ENCODE measurements around the gene AFF3.

The AFF3 gene

DNA sequence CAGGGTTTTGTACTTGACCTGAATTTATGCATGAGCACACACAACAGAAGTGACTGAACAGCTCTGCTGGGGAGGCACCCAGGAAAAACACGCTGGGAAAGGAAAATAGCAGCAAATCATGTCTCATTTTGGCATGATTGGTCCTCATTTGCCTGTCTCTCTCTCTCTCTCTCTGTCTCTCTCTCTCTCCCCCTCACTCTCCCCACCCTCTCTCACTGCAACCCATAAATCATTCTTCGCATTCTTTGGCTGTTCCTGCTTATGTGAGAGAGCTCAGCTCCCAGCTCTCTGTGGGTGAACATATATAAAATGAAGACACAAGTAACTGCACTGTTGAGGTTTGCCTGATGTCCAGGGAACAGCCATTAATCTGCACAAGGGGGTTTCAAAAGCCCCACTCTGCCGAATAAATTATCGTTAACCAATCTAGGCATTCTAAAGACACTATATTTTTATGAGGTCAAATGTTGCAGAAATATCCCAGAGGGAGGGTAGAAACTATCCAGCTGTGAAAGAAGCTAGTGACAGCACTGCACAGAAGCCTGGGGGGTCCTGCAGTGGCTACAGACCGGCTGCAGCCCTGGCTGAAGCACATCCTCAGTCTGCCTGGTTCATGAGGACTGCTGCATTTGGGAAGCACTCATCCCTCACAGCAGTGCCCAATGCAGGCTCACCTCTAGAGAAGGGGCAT is 260.3 kb downstream of the AFF3 start:
- no peaks in the 10 kb centered on the region for H3K9me3 ChIP-seq (ENCODE audit: severe bottlenecking)
- peak overlapping the region; percentile 48 for H3K27ac ChIP-seq (ENCODE audit: poor library complexity, severe bottlenecking)
- H3K4me1 ChIP-seq (ENCODE audit: insufficient read depth, poor library complexity, severe bottlenecking): peaks cover 39% of the 10 kb centered on the region
- DNase-seq (ENCODE audit: low spot score): no peak
- peak; percentile 75 for ATAC-seq (ENCODE audit: low read depth)
- H3K36me3 ChIP-seq (ENCODE audit: low read depth): no peaks in the 10 kb centered on the region
- TF ChIP-seq, protein P1, sequence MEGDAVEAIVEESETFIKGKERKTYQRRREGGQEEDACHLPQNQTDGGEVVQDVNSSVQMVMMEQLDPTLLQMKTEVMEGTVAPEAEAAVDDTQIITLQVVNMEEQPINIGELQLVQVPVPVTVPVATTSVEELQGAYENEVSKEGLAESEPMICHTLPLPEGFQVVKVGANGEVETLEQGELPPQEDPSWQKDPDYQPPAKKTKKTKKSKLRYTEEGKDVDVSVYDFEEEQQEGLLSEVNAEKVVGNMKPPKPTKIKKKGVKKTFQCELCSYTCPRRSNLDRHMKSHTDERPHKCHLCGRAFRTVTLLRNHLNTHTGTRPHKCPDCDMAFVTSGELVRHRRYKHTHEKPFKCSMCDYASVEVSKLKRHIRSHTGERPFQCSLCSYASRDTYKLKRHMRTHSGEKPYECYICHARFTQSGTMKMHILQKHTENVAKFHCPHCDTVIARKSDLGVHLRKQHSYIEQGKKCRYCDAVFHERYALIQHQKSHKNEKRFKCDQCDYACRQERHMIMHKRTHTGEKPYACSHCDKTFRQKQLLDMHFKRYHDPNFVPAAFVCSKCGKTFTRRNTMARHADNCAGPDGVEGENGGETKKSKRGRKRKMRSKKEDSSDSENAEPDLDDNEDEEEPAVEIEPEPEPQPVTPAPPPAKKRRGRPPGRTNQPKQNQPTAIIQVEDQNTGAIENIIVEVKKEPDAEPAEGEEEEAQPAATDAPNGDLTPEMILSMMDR (IDR thresholded peaks at IDR 0.05; ENCODE audit: poor library complexity, severe bottlenecking): no peak
- no peak overlapping the region for H3K4me3 ChIP-seq (ENCODE audit: severe bottlenecking)
- H3K27me3 ChIP-seq (ENCODE audit: insufficient read depth, poor library complexity, severe bottlenecking): no peaks in the 10 kb centered on the region

DNA sequence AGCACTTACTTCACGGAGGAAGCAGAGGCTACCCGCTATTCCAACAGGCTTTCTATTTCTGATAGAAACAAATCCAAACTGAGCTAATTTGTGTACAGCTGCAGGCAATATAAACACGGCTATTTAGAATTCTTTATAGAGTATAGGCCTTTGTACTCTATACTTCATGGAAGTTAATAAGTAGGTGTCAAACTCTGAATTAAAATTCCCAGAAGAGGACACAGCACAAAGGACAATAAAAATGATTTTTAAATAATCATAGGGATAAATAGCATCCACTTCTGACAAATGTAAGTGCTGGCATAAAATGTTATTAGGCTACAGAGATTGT is 261.5 kb downstream of the AFF3 start:
- Histone ChIP-seq H3K36me3 (ENCODE audit: low read depth) (no peaks in the 10 kb centered on the region), H3K27ac (ENCODE audit: poor library complexity, severe bottlenecking) (peak overlapping the region; percentile 48), H3K4me3 (ENCODE audit: severe bottlenecking) (no peak overlapping the region), H3K4me1 (ENCODE audit: insufficient read depth, poor library complexity, severe bottlenecking) (peaks cover 39% of the 10 kb centered on the region), H3K9me3 (ENCODE audit: severe bottlenecking) (no peaks in the 10 kb centered on the region), H3K27me3 (ENCODE audit: insufficient read depth, poor library complexity, severe bottlenecking) (no peaks in the 10 kb centered on the region)
- no peak for ATAC-seq (ENCODE audit: low read depth)
- no peak for DNase-seq (ENCODE audit: low spot score)
- TF ChIP-seq, protein P1 (IDR thresholded peaks at IDR 0.05; ENCODE audit: poor library complexity, severe bottlenecking): no peak

DNA sequence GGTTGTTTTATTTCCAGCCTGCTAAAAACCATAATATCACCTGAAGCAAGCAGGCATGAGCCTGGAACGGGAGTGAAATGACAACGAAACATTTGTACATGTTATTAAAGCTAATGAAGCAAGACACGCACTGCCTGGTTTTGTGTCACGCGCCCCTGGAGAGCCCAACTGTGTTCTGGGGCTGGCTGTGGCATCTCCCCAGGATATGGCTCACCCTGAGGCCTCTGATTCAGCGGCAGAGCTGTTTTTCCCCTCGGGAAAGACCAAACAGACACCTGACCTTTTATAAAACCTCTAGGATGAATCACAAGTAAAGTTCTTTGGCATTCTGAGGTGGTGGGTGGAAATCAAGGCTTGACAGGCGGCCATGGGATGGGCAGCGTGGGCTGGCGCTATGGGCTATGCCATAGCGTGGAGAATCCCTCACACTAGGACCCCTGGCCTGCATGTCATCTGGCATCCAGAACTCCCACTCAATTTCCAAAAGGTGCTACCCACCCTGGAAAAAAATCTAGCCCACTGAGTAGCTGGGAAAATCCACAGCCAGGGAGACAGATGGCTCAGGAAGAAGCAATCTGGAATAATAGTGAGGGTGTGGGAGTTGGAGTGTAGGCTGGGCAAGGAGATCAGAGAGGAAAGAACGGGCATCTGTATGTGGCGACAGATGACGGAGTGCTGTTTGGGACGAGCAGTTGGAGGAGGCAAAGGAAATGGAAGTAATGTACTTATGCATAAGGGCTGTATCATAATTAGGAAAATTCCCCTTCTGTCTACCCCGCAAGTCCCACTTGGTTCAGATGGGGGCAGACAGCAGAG is 262.0 kb downstream of the AFF3 start:
- H3K27ac ChIP-seq (ENCODE audit: poor library complexity, severe bottlenecking): peak overlapping the region; percentile 48
- TF ChIP-seq, protein P1 (IDR thresholded peaks at IDR 0.05; ENCODE audit: poor library complexity, severe bottlenecking): no peak
- DNase-seq (ENCODE audit: low spot score) (peak; percentile 78), ATAC-seq (ENCODE audit: low read depth) (peak; percentile 93)
- H3K27me3 ChIP-seq (ENCODE audit: insufficient read depth, poor library complexity, severe bottlenecking): no peaks in the 10 kb centered on the region
- peaks cover 39% of the 10 kb centered on the region for H3K4me1 ChIP-seq (ENCODE audit: insufficient read depth, poor library complexity, severe bottlenecking)
- H3K36me3 ChIP-seq (ENCODE audit: low read depth): no peaks in the 10 kb centered on the region
- no peak overlapping the region for H3K4me3 ChIP-seq (ENCODE audit: severe bottlenecking)
- no peaks in the 10 kb centered on the region for H3K9me3 ChIP-seq (ENCODE audit: severe bottlenecking)

DNA sequence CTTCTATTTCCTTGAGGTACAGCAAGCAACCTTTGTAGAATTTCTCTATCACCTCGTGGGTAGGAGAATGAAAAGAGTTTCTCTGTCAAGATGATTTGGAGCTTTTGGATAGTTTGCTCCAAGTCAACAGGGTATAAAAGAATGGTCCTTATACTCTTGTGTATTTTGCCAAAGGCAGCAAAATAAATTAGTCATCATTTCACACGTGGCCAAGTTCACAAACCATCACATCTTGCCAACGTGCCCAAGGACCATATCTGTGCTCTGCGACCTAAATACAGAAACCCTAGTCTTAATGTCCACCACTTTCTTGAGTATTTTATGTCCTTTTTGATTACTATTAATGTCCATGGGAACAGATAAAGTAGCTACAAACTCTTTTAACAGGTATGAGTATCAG is 262.9 kb downstream of the AFF3 start:
- peak overlapping the region; percentile 48 for H3K27ac ChIP-seq (ENCODE audit: poor library complexity, severe bottlenecking)
- H3K27me3 ChIP-seq (ENCODE audit: insufficient read depth, poor library complexity, severe bottlenecking): no peaks in the 10 kb centered on the region
- TF ChIP-seq, protein P1 (IDR thresholded peaks at IDR 0.05; ENCODE audit: poor library complexity, severe bottlenecking): no peak
- no peak for ATAC-seq (ENCODE audit: low read depth)
- no peaks in the 10 kb centered on the region for H3K9me3 ChIP-seq (ENCODE audit: severe bottlenecking)
- H3K4me3 ChIP-seq (ENCODE audit: severe bottlenecking): no peak overlapping the region
- peaks cover 39% of the 10 kb centered on the region for H3K4me1 ChIP-seq (ENCODE audit: insufficient read depth, poor library complexity, severe bottlenecking)
- DNase-seq (ENCODE audit: low spot score): no peak
- no peaks in the 10 kb centered on the region for H3K36me3 ChIP-seq (ENCODE audit: low read depth)

All from RWPE2 (cell line).